GM19328 (cell line): ENCODE measurements around the gene ERGIC3.

Experiments used
- ATAC-seq: cut with Tn5 transposase; IDR thresholded peaks from one replicate; pipeline ENCODE4 v1.9.1; 2021; ENCODE audit warnings: mild to moderate bottlenecking, moderate library complexity; ENCODE audit not compliant: unreplicated experiment

Gene ERGIC3

DNA sequence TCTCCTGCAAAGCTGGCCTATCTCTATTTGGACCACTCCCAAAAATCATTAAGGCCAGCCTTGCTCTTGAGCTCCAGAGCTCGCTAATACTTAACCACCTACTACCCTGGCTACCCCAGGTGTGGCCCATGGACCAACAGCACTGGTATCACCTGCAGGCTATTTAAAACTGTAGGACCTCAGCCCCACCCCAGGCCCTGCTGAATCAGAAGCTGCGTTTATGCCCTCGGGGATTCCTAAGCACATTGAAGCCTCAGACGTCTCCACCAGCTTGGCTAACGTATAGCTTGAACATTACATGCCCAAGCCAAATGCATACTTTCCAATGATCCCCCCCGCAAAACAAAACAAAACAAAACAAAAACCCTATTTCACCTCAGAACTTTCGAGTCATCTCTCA is 54.0 kb downstream of the ERGIC3 start:
- no peak for ATAC-seq

DNA sequence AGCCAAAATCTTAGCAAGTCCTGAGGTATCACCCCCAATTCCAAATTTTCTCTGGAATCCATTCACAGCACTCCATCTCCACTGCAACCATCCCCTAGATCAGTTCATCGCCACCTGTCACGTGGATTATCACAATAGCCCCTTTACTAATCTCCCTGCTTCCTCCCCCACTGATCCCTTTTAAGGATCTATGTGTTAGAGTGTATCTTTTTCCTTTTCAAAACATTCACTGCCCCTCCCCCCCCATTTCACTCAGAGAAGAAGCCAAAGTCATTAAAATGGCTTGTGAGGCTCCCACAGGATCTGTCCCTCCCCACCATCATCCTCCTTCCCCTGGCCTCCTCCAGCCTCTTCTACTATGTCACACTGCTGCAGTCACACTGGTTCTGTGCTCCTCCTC is 55.3 kb downstream of the ERGIC3 start:
- ATAC-seq: no peak

GRCh38 chr20:35598476-35598875 is 56.6 kb downstream of the ERGIC3 start:
- ATAC-seq: no peak

- no peak for ATAC-seq
These were observed 57.3 kb downstream of the ERGIC3 start for GRCh38 chr20:35598899-35599775.

GRCh38 chr20:35599776-35600120 is 57.9 kb downstream of the ERGIC3 start:
- ATAC-seq: no peak

DNA sequence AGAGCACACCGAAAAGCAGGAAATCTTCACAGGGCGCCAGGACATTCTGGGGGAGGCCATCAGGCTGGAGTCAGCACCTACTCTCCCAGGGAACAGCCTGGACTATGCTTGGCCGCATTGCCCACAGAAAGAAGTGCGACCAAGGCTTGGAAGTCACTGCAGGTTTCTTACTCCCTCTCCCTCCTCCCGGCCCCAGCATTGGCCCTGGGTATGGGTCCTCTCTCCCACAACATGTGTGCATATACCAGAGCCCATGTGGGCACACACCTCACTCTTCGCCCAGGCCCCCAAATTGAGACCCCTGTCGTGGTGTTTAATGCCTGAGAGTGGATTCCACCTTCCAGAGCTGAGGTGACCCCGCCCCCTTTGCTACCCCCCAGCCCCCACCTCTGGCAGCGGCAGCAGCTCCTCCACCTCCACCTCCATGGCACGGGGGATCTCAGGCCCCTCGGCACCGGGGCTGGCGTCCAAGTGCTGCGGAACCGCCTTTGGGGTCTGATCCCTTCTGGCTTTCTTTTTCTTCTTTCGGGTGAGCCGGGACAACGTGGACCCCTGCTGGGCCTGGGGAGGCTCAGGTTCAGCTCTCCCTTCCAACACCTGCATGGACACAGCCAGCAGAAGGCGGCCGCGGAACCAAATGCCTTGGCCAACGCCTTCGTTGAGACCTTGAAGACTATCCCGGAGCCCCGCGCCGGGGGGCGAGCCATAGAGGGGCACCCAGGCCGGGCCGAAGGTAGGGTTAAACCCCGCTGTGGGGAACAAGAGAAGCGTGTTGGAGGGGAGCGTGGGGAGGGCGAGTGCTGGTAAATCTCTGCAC is 58.5 kb downstream of the ERGIC3 start:
- ATAC-seq: no peak

DNA sequence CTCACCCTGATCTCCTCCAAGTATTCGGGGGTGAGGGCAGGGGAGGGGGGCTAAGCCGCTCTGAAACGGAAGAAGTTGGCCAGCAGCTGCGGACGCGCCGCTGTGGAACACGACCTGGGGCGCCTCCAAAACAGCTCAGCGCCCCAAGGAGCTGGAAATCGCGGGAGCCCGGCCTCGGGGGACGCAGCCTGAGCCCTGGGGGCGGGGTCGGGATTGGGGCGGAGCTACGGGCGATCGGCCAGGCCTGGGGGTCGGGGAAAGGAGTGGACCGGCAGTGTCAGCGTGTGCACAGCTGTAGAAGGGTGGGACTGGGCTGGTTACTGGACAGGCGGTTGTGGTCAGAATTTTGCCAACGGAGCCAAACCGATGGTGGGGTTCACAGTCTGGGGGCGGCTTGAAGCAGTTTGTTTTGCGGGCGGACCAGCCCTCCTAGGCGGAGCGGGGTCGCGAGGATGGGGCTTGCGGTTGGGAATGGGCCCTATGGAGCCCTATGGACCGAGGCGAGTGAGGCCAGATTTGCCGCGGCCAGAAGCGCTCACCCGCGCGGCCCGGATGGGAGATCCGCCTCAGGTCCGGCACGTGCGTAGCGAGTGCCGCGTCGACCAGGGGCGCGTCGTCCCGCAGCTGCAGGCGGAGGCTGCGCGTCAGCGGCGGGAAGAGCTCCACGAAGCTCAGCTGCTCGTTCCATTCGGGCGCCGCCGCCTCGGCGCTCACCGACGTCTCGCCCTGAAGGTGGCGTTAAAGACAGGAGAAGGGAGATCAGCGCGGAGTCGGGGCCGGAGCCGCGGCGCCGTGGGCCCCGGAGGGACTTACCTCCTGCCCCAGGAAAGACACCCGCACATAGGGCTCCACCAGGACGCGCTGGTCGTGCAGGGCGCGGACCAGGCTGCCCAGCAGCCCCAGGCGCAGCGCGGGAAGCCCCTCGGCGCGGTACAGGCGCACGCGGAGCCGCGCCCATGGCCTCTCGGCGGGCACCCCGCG is 59.4 kb downstream of the ERGIC3 start:
- ATAC-seq: no peak

DNA sequence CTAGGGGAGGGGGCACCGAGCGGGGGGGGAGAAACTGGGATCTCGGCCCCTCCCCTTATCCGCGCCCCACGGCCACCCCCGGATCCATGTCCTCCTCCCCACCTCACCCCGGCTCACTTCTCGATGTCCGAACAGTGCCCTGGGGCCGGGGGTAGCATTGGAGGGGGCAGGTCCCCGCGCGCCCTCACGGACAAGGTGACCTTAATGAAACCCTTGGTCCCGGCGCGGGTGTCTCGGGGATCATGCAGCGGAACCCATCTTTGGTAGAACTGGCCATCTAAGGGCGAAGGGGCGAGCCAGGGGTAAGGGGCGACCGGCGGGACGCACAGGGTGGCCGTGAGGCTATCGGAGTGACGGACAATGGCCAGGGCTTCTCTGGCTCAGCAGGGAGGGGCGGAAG is 60.1 kb downstream of the ERGIC3 start:
- no peak for ATAC-seq

GRCh38 chr20:35602851-35603495 is 61.1 kb downstream of the ERGIC3 start:
- no peak for ATAC-seq

DNA sequence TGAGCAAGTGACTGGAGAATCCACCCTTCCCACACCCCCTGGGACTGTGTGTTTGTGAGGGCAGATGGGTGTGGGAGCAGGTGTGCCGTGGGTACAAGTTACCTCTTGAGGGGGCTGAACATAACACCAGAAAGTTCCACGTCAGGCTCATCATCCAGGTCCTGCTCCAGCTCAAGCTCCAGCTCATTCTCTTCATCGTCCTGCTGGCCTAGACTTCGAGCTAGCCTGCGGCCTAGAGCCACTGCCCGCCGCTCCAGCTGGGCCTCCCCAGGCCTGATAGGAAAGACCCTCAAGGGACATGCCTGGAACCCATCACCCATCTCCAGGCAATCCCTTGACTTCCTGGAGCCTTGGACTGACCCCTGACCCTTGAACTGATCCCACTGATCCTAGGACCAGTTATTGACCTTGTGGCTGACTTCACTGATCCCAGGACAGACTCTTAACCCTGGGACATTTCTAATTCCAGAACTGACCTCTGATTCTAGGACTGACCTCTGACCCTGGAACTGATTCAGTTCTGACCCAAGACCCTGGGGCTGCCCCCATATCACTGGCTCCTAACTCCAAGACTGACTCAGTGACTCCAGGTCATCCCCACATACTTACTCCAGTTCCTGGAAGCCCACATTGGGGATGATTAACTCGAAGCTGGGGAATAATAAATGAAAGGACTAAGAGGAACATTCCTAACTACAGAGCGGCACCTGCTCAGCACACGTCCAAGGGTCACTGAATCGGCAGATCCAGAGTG is 62.0 kb downstream of the ERGIC3 start:
- ATAC-seq: no peak

- ATAC-seq: no peak
These were observed 62.5 kb downstream of the ERGIC3 start for GRCh38 chr20:35604449-35604747.

GRCh38 chr20:35606127-35606526 is 64.2 kb downstream of the ERGIC3 start:
- no peak for ATAC-seq
